ENCODE measurements around the gene IMMT. TPM values are rescaled to one million over a fixed set of nuclear protein-coding genes. Genes with fewer than 3 reads are reported as not detected.

The IMMT gene
- total and polyA plus RNA-seq, 2 of the 8 experiments (the other 6 are each of a cell fraction or from before 2014, with no cell fraction given): 37.7 to 103 TPM

- Histone ChIP-seq H3K9ac (replicated peaks in 1 of 4; ENCODE audit: extremely low read depth in 1 of 4, low read depth in 3 of 4, low read length in 3 of 4) (no peak overlapping the region), H2BK20ac (ENCODE audit: low read length) (no peak overlapping the region), H3K36me3 (ENCODE audit: control insufficient read depth in 2 of 4, insufficient read depth in 4 of 4, low read length in 3 of 4) (peaks cover 51 to 96% (median 86%) of the 10 kb centered on the region in 4 experiments), H3K23ac (ENCODE audit: insufficient read length) (no peak overlapping the region), H3K4me2 (ENCODE audit: insufficient read depth in 1 of 2, low read depth in 2 of 2, low read length in 2 of 2) (no peak overlapping the region), H3K79me2 (ENCODE audit: control insufficient read depth in 1 of 2, insufficient read depth in 2 of 2, low read length in 2 of 2) (no peaks in the 10 kb centered on the region), H2AK5ac (ENCODE audit: low read depth, low read length) (no peak overlapping the region), H4K8ac (ENCODE audit: extremely low read depth, insufficient read depth, low read length) (no peak overlapping the region), H3K18ac (ENCODE audit: extremely low read depth, low read length) (no peak overlapping the region), H3K4me1 (replicated peaks in 1 of 4; ENCODE audit: control insufficient read depth in 3 of 4, insufficient read depth in 4 of 4, low read length in 3 of 4) (no peaks in the 10 kb centered on the region), H2BK5ac (ENCODE audit: low read depth, low read length) (no peak overlapping the region), H2AFZ (ENCODE audit: low read length) (no peak overlapping the region), H2BK120ac (replicated peaks; ENCODE audit: low read depth, low read length) (no peak overlapping the region), H4K5ac (ENCODE audit: insufficient read length, low read depth, low read length) (no peak overlapping the region), H3K27me3 (replicated peaks in 1 of 4; ENCODE audit: control insufficient read depth in 3 of 4, extremely low read depth in 1 of 4, insufficient read depth in 3 of 4, low read length in 3 of 4) (no peaks in the 10 kb centered on the region), H3K14ac (ENCODE audit: insufficient read length) (no peak overlapping the region), H2BK15ac (ENCODE audit: low read length) (no peak overlapping the region), H3K23me2 (ENCODE audit: low read depth, low read length) (no peaks in the 10 kb centered on the region), H3K4me3 (ENCODE audit: extremely low read depth in 1 of 4, insufficient read depth in 2 of 4, low read depth in 3 of 4, low read length in 4 of 4) (no peak overlapping the region), H3K9me3 (ENCODE audit: insufficient read depth in 2 of 2, low read depth in 1 of 2, low read length in 1 of 2) (no peaks in the 10 kb centered on the region), H3K4ac (replicated peaks; ENCODE audit: insufficient read length, low read depth, low read length) (no peak overlapping the region), H4K91ac (replicated peaks; ENCODE audit: insufficient read length, low read length) (no peak overlapping the region), H2BK12ac (ENCODE audit: low read depth, low read length) (no peak overlapping the region), H3K27ac (ENCODE audit: low read depth, low read length) (no peak overlapping the region), H4K20me1 (replicated peaks in 1 of 2; ENCODE audit: control insufficient read depth in 1 of 2, insufficient read depth in 2 of 2, low read length in 2 of 2) (peaks cover 0 to 9% of the 10 kb centered on the region in 2 experiments), H3K56ac (replicated peaks; ENCODE audit: insufficient read length, low read depth, low read length) (no peak overlapping the region), H3K79me1 (ENCODE audit: low read depth, low read length) (no peaks in the 10 kb centered on the region)
- 93% methylated on average over 2 of the region's 2 CpGs; no CpG with 5 or more reads in 1 of the 2 experiments for WGBS, 2 experiments (ENCODE audit: extremely low coverage in 1 of 2, insufficient coverage in 1 of 2, insufficient read length in 1 of 2, insufficient replicate concordance in 2 of 2, low coverage in 1 of 2, low lambda C conversion rate in 2 of 2, missing lambda C conversion rate in 1 of 2)
- TF ChIP-seq CBX5 (IDR thresholded peaks at IDR 0.05; ENCODE audit: low read depth, low read length) (no peak), GTF2F1 (IDR thresholded peaks at IDR 0.05; ENCODE audit: borderline replicate concordance, low read depth, low read length) (no peak), EZH2 (IDR thresholded peaks at IDR 0.05; ENCODE audit: low read depth, low read length, severe bottlenecking) (no peak)
- DNase-seq (ENCODE audit: low read depth in 1 of 2, low spot score in 2 of 2) (no peak), FAIRE-seq (no peak)
- ChIA-PET CTCF (ENCODE audit: partially characterized antibody) (interaction anchor here (0.8 to 1.4 kb wide), 5 partner anchors 9 to 67 kb away, joined by 3 to 4 read pairs (median 4); no protein-coding TSS in a partner anchor), POLR2A (ENCODE audit: partially characterized antibody) (interaction anchor here (1.5 to 4.3 kb wide), 6 partner anchors 8 to 25 kb away, joined by 4 to 24 read pairs (median 6); no protein-coding TSS in a partner anchor)
These were observed 59.1 kb downstream of the IMMT start for GRCh38 chr2:86136141-86136540.

Measured in H1 (cell line).